Epithelial cell of esophagus (primary cell): ENCODE measurements around the gene PIP4P1.
A peak's percentile ranks its signal among the peaks of the same experiment; 100 is the strongest.

Source experiments
- DNase-seq: peaks from one replicate; pipeline ENCODE4 v3.0.0; 2010; ENCODE audit warnings: low read depth
- H3K4me3 ChIP-seq: 2 replicates; pipeline ENCODE4 v1.5.1; 2011; ENCODE audit warnings: mild to moderate bottlenecking, low read length, control low read depth
- CTCF ChIP-seq: IDR thresholded peaks from 2 replicates; pipeline ENCODE4 v1.5.1; 2011; ENCODE audit warnings: low read depth, mild to moderate bottlenecking, low read length, control low read depth, inconsistent platforms; ENCODE audit not compliant: insufficient read depth; ENCODE audit errors: missing control alignments

Gene PIP4P1

DNA sequence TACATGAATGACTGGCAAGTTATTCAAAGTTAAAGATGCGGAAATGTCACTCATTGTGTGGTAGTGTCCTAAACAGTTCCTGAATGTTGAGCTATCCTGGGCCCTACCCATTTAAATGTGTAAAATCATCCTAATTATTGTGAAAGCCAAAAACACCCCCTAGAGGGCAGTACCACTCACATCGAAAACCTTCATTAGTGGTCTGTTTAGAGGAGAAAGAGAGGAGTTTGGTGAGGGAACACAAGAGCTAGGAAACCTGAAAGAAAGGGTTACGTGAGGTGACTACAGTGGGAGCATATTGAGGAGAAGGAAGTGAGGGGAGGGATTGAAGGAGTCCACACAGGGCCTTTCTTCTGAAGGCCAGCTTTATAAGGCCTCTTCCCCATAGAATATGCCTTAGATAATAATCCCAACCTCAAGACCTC, 45.4 kb downstream of the PIP4P1 start:
- DNase-seq = peak; percentile 55
- H3K4me3 ChIP-seq = no peak overlapping the region
- TF ChIP-seq CTCF = peak; percentile 62

- DNase-seq = no peak
- no peak for TF ChIP-seq CTCF
- H3K4me3 ChIP-seq = peak overlapping the region; percentile 86
These were observed 47.5 kb downstream of the PIP4P1 start for GRCh38 chr14:20413744-20414082.

DNA sequence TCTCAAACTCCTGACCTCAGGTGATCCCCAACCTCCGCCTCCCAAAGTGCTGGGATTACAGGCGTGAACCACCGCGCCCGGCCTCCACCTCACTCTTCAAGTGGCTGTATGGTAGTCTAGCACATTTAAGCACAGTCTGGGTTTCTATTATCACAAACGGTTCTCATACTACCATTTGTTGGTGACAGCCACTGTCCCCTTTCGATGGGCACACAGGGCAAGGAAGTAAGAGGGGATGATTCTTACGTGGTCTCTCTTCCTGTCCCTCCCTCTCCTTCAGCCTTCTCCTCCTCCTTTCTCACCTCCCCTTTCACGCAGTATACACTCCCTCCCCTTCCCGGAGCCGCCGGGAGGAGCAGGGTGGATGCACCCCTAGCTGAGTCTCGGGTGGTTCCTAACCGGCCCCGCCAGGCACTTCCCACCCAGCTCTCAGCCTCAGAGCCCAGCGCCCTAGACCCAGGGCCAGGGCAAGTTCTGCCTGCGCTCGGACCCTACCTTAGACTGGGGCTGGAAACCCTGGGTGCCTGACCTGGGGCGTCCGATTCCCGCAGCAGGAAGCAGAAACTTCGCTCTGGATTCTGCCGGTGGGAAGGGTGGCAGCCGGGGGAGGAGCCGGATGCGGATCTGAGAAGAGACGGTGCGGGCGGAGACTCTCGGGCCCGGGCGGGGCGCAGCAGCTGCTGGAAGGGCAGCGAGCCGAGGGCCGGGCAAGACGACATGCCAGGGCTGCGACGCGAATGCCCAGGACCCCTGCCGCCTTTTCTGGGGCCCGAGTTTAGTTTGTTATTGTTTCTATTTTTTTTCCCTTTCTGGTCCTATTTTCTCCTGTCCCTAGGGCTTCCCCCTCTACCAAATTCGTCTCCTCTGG, 48.1 kb downstream of the PIP4P1 start, which contains the start of gene TEP1:
TEP1 (minus strand) TSS at position 626 of the 868 bp plus-strand sequence. CDS start 5,062 bp downstream, outside the sequence.
- no peak for TF ChIP-seq CTCF
- peak; percentile 90 for DNase-seq
- H3K4me3 ChIP-seq = peak within 1 kb of the TSS; percentile 86

GRCh38 chr14:20412411-20412810, 48.8 kb downstream of the PIP4P1 start:
- no peak for TF ChIP-seq CTCF
- no peak for DNase-seq
- H3K4me3 ChIP-seq = peak overlapping the region; percentile 86

DNA sequence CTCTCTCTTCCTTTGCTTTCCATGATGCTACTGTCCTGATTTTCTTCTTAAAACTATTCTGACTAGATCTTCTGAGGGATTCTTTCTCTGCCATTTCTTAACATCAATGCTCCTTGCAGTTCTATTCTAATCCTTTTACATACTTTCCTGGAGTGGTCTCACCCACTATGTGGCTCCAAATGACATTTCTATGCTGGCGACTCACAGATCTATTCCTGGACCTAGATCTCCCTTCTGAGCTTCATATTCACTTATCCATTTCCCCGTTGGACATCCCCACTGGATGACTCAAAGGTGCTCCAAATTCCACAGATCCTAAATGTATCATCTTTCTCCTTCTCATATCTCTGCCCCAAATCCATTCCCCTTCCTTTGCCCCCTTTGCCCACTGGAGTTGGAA, 52.0 kb downstream of the PIP4P1 start:
- H3K4me3 ChIP-seq = no peak overlapping the region
- TF ChIP-seq CTCF = no peak
- DNase-seq = no peak
